ENCODE measurements around the gene OR2H1.
"Not testable (repeated sequence)": the region's sequence is repeated elsewhere in the genome, so short reads cannot be mapped to it uniquely, and the experiment has no call there.

OR2H1 gene

GRCh38 chr6:29456971-29457370, at the start of gene OR2H1, which contains the start of gene OR11A1:
Gene OR2H1 (plus strand): TSS chr6:29457155. CDS start chr6:29461770, 4,615 bp downstream.
Gene OR11A1 (minus strand): TSS chr6:29457071. CDS start chr6:29427641, 29,430 bp downstream.
- no peak for DNase-seq (ENCODE audit: low read depth)

DNA sequence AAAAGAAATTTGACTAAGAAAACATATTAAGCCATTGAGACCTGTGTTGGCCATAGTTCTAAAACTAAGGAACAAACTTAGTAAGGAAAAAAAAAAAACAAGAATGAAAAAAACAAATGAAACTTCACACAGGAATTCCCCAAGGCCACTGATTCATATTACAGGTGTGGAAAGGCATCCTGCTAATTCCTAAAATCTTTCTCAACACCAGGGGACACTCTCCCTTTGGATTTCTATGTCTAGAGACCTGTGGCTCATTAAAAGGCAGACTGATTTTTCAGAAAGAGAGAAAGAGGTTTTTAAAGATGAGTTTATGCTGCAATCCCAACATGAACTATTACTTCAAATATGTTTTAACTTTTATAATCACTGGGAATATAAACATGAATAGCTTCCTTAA, 42.4 kb upstream of the OR2H1 start, which contains the start of gene OR12D1:
OR12D1 (plus strand) TSS at position 341 of the 400 bp plus-strand sequence.
- no peak for DNase-seq (ENCODE audit: low read depth)

- no peak for DNase-seq (ENCODE audit: low read depth)
Observed at GRCh38 chr6:29419516-29419915, 37.4 kb upstream of the OR2H1 start.

- no peak for DNase-seq (ENCODE audit: low read depth)
Observed at GRCh38 chr6:29424168-29424567, 32.8 kb upstream of the OR2H1 start.

DNA sequence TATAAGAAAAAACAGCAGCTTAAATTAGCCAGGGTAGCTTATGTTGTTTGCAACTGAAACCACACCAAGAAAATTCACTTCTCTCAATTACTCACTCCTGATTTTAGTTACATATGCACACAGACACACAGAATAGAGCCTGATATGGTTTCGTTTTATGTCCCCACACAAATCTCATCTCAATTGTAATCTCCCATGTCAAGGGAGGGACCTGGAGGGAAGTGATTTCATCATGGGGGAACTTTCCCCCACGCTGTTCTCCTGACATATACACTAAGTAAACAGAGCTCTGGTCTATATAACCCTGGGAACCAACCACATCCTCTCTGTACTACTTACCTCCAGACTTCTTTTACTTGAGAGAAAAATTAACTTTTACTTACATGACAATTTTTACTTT, 32.4 kb upstream of the OR2H1 start:
- no peak for DNase-seq (ENCODE audit: low read depth)

- DNase-seq (ENCODE audit: low read depth): no peak
Observed at GRCh38 chr6:29425075-29425474, 31.9 kb upstream of the OR2H1 start.

- DNase-seq (ENCODE audit: low read depth): no peak
Observed at GRCh38 chr6:29426654-29427053, 30.3 kb upstream of the OR2H1 start.

GRCh38 chr6:29436730-29437129, 20.2 kb upstream of the OR2H1 start:
- not testable (repeated sequence) for DNase-seq (ENCODE audit: low read depth)

DNA sequence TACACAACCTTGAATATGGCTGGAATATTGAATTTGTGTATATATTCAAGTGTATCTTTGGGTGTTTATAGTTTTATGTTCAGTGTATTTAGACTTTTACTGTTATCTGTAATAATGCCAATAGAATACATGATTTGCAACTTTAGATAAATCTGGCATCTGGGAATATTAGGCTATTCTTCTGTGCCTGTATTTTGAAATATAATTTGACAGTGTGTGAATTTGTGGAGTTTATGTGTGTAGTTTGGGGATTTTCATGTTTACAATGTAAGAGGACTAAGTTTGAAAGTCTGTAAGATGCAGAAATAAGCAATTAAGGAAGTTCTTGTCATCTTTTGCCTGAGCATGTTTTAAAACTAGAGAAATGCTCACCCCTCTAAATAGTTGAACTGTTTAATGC, 17.9 kb upstream of the OR2H1 start, which contains the start of gene OR10C1:
OR10C1 (plus strand) TSS at position 301 of the 400 bp plus-strand sequence. CDS start 710 bp downstream, outside the sequence.
- no peak for DNase-seq (ENCODE audit: low read depth)

- no peak for DNase-seq (ENCODE audit: low read depth)
Observed at GRCh38 chr6:29442719-29443118, 14.2 kb upstream of the OR2H1 start.

GRCh38 chr6:29444031-29444430, 12.9 kb upstream of the OR2H1 start:
- not testable (repeated sequence) for DNase-seq (ENCODE audit: low read depth)

DNA sequence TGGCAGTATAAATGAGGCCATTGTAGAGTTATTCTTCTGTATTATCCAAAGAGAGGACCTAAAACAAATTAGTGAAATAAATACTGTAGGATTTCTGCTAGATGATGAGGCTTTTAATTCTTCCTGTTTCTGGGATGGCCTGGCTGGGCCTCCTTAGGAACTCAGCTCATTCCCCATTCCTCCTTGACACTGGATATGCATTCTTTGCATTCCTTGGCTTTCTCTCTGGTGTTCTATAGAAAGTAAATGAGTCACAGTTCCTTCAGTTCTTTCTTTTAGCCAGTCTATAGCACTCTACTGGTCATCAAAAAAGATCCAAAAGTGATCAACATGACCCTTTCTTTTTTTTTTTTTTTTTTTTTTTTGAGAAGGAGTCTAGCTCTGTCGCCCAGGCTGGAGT, 9.3 kb upstream of the OR2H1 start:
- DNase-seq (ENCODE audit: low read depth): no peak

DNA sequence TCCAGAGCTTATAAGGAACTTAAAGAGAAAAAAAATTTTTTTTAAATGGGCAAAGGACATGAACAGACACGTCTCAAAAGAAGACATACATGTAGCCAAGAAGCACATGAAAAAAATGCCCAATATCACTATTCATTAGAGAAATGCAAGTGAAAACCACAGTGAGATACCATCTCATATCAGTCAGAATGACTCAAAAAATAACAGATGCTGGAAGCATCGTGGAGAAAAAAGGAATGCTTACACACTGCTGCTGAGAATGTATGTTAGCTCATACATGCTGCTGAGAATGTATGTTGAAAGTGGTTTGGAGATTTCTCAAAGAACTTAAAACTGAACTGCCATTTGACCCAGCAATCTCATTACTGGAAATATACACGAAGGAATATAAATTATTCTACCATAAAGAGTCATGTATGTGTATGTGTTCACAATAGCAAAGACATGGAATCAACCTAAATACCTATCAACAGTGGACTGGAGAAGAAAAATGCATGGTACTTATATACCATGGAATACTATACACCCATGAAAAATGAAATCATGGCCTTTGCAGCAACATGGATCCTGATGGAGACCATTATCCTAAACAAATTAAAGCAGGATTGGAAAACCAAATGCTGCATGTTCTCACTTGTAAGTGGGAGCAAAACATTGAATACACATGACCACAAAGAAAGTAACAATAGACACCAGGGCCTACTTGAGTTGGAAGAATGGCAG, 5.3 kb upstream of the OR2H1 start:
- no peak for DNase-seq (ENCODE audit: low read depth)

- DNase-seq (ENCODE audit: low read depth): no peak
Observed at GRCh38 chr6:29461021-29461814, 4.3 kb downstream of the OR2H1 start.

DNA sequence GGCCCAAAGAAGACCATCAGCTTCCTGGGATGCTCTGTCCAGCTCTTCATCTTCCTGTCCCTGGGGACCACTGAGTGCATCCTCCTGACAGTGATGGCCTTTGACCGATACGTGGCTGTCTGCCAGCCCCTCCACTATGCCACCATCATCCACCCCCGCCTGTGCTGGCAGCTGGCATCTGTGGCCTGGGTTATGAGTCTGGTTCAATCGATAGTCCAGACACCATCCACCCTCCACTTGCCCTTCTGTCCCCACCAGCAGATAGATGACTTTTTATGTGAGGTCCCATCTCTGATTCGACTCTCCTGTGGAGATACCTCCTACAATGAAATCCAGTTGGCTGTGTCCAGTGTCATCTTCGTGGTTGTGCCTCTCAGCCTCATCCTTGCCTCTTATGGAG, 5.1 kb downstream of the OR2H1 start:
- no peak for DNase-seq (ENCODE audit: low read depth)

- DNase-seq (ENCODE audit: low read depth): no peak
Observed at GRCh38 chr6:29465279-29465678, 8.3 kb downstream of the OR2H1 start.

DNA sequence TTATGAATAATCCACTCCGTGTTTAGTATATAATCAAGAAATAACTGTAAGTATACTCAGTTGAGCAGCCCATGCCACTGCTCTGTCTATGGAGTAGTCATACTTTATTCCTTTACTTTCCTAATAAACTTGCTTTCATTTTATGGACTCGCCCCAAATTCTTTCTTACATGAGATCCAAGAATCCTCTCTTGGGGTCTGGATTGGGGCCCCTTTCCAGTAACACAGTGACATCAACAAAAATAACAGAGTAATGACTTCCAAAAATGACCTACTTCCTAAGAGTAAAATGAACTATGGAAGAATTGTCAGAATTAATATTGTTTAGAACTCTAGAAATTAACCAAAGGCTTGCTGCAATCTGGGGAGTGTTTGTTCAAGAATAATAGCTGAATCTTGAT, 8.8 kb downstream of the OR2H1 start:
- DNase-seq (ENCODE audit: low read depth): no peak

- DNase-seq (ENCODE audit: low read depth): no peak
Observed at GRCh38 chr6:29466241-29466640, 9.3 kb downstream of the OR2H1 start.

DNA sequence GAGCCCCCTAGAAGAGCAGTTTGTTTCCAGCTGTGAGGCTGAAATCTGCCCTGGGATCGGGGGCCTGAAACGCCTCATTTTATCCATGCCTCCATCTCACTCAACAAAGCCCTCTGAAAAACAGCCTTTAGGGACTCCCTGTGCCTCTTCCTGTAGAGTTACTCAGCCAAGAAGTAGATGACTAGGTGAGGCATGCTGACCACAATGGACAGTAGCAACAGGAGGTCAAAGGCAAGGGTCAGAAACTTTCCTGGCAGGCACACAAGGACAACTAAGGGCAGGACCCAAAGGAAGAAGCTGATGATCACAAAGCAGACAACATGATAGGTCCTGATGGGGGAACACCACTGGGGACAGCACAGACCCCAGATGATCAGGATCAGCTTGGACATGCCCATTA, 18.0 kb downstream of the OR2H1 start:
- DNase-seq (ENCODE audit: low read depth): no peak

- no peak for DNase-seq (ENCODE audit: low read depth)
Observed at GRCh38 chr6:29477923-29478450, 21.0 kb downstream of the OR2H1 start.

DNA sequence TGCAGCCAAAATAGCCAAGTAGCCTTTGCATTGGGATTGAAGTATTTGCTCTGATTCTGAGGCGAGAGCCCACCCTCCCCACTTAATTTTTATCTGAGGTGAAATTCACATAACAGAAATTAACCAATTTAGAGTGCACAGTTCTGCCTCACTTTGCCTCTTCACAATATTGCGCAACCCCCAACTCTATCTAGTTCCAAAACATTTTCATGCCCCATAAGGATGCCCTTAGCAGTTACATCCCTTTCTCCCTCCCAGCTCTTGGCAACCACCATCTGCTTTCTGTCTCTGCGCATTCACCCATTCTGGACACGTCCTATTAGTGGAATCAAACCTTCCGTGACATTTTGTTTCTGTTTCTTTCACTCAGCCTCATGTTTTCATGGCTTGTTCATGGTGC, 21.8 kb downstream of the OR2H1 start:
- DNase-seq (ENCODE audit: low read depth): no peak

DNA sequence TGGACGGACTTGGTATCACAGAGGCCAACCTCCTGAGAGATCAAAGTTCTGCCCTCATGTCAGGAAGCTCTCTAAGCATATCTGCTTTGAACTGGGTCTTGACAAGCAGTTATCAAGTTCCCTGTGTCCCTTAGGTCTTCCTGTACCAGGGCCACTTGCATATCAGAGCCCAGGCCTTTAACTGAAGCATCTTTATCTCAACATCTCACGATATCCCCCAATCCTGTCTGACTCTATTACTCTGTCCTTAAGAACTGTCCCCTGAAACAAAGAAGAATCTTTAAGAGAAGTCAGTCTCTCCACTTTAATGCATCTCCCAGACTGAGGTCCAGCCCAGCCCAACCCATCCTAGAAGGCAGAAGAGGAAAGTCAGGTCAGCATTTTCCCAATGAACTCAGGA, 22.6 kb downstream of the OR2H1 start:
- no peak for DNase-seq (ENCODE audit: low read depth)

GRCh38 chr6:29483186-29483585, 26.2 kb downstream of the OR2H1 start:
- no peak for DNase-seq (ENCODE audit: low read depth)
